GM19328 (cell line): Measurements from ENCODE around the gene HACD1.
"Not testable (repeated sequence)": the region's sequence is repeated elsewhere in the genome, so short reads cannot be mapped to it uniquely, and the experiment has no call there.

Experiments
- ATAC-seq: cut with Tn5 transposase; IDR thresholded peaks from one replicate; pipeline ENCODE4 v1.9.1; 2021; ENCODE audit warnings: mild to moderate bottlenecking, moderate library complexity; ENCODE audit not compliant: unreplicated experiment

Gene HACD1

GRCh38 chr10:17643755-17644484 lies 26.7 kb upstream of the HACD1 start, which contains the start of gene STAM:
Gene STAM, plus strand, starts transcription at chr10:17644151. Its CDS starts 189 bp downstream, at chr10:17644340.
- peak; percentile 87 for ATAC-seq

DNA sequence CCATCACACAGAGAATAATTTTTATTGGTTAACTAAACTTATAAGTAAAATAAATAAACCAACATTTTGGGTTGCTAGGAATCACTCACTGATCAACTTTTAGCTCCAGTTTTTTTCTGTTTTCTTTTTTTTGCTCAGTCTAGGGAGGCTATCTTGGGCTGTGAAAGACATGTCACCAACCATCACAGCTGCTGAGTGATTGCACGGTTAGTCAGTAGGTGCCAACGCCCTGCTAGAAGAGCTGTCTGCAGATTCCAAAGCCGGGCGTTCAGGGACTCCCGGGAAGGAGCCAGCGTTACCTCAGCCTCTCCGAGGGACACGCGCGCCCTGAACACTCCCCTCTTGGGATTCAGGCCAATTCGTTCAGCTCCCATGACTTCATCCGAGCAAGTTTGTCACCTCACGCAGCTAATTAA lies 26.2 kb upstream of the HACD1 start:
- ATAC-seq: peak; percentile 20

DNA sequence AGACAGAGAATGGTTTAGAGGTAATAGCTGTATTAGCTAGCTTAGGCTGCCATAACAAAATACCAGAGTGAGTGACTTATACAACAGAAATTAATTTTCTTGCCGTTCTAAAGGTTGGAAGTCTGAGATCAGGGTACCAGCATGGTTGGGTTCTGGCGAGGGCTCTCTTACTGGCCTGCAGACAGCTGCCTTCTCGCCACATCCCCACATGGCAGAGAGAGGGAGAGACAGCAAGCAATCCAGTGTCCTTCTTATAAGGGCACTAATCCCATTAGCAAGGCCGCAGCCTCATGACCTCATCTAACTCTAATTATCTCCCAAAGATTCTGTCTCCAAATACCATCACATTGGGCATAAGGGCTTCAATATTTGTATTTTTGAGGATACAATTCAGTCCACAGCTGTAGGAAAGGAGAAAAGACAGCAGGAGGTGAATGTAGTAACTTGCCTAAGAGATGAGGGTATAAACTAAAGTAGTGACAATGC lies 23.2 kb upstream of the HACD1 start:
- no peak for ATAC-seq

DNA sequence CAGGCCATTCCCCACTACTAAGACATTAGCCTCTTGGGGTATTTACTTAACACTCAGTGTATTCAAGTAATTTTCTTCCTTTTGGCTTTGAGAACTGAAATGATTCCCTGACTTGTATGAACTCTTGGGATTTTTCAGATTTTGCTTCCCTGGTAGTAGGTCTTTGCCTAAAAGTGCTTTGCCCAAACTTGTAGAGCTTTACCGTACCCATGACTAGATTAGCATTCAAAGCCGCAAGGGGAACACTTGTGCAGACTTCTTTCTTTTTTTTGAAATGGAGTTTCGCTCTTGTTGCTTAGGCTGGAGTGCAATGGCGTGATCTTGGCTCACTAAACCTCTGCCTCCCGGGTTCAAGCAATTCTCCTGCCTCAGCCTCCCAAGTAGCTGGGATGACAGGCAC lies 20.7 kb upstream of the HACD1 start:
- no peak for ATAC-seq

DNA sequence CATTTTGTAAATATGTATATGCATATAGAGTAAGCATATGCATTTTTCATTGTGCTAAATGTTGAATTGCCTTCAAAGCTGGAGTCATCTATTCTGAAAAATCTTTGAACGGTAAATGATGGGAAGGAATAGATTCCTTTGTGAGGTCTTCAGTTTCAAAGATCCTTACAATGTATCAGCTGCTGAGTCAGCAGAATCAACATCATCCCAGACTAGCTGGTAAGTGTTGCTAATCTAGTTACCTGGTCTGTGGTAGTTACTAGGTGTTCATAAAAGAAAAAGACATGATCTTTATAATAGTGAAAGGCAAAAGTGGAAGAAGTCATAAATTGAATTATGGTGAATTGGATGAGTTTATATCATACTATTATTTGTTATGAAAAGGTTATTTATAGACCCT lies 16.2 kb upstream of the HACD1 start:
- no peak for ATAC-seq

- not testable (repeated sequence) for ATAC-seq
These were observed 15.4 kb upstream of the HACD1 start for GRCh38 chr10:17632590-17632989.

DNA sequence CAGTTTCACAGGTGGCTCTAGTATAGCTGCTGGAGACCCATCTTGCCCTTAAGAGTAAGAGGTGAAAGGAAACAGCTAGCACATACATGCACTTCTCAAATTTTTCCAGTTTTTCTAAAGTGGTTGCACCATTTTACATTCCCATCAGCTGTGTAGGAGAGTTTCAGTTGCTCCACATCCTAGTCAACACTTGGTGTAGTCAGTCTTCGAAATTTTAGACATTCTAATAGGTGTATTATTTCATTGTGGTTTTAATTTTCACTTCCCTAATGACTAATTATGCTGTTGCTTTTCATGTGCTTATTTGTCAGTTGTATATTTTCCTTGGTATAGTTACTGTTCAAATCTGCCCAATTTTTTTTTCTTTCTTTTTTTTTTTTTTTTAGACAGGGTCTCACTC lies 9.5 kb upstream of the HACD1 start:
- no peak for ATAC-seq

GRCh38 chr10:17624996-17625395 lies 7.8 kb upstream of the HACD1 start:
- ATAC-seq: no peak

GRCh38 chr10:17622061-17622460 lies 4.9 kb upstream of the HACD1 start:
- no peak for ATAC-seq

DNA sequence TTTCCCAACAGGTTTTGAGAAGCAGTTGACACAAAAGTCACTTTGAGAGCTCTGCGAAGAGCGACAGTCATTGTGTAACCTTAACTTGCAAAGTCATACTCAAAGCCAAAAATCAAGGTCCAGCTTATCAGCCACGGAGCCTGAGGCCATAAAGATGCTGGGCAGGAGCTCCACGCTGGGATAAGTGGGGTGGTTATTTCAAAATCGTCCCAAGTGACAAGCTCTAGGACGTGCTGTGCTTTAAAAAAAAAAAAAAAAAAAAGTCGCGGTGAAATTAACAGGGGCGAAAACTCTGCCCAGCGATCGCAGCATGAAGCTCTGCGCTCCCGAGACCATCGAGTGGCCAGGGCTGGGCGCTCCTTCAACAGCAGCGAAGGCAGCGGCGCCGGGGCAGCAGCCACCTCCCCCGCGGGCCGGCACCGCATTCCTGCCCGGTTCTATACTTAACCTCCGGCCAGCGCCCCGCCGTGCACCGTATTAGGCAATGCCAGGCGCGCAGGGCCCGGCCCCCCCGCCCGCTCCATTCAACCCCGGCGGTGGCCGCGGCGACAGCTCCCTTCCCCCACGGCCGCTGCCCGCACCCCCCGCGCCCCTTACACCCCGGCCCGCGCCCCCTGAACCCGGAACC lies 657 bp downstream of the HACD1 start:
- peak; percentile 20 for ATAC-seq

- no peak for ATAC-seq
These were observed 7.6 kb downstream of the HACD1 start for GRCh38 chr10:17609523-17610079.

GRCh38 chr10:17607603-17608332 lies 9.4 kb downstream of the HACD1 start:
- ATAC-seq: no peak

DNA sequence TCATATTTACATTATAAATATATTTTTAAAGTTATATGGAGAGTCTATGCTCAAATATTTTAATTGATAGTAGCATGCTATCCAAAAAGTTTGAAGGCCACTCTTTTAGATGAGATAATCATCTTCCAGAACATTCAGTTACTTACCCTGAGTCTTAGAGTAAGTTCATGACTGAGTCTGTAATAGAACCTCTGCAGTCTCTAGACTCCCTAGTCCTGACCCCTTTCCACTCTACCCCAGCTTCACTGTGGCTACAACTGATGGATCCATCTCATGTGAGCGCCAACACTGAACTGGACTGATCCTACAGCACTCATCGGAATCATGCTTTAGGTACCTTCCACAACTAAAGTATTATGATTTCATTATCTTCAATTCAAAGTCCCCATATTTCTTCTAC lies 10.1 kb downstream of the HACD1 start:
- ATAC-seq: no peak

- no peak for ATAC-seq
These were observed 10.6 kb downstream of the HACD1 start for GRCh38 chr10:17606547-17607040.

DNA sequence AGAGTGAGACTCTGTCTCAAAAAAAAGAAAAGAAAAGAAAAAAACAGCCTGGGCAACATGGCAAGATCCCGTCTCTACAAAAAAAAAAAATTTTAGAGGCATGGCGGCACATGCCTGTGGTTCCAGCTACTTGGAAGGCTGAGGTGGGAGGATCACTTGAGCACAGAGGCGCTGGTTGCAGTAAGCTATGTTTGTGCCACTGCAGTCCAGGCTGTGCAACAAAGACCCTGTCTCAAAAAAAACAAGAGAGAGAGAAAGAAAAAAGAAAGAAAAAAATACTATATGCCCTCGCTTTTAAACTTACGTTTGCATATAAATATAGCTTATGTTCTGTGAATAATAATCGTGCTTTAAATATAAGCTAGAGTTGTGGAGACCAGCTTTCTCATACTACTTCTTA lies 11.2 kb downstream of the HACD1 start:
- ATAC-seq: no peak

- ATAC-seq: no peak
These were observed 18.1 kb downstream of the HACD1 start for GRCh38 chr10:17599089-17599488.

GRCh38 chr10:17597386-17597785 lies 19.8 kb downstream of the HACD1 start:
- ATAC-seq: no peak

GRCh38 chr10:17590969-17591645 lies 26.1 kb downstream of the HACD1 start:
- ATAC-seq: no peak

DNA sequence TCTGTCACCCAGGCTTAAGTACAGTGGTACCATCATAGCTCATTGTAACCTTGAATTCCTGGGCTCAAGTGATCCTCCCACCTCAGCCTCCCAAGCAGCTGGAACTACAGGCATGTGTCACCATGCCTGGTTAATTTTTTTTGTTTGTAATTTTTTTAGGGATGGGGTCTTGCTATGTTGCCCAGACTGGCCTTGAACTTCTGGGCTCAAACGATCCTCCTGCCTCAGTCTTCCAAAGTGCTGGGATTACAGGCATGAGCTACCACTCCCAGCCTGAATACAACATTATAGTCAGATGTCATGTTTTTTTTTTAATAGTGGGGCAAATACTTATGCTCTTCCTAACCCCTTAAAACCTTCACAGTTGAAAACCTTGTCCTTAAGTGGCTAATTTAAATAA lies 27.9 kb downstream of the HACD1 start:
- ATAC-seq: not testable (repeated sequence)

GRCh38 chr10:17588420-17588819 lies 28.8 kb downstream of the HACD1 start:
- no peak for ATAC-seq

DNA sequence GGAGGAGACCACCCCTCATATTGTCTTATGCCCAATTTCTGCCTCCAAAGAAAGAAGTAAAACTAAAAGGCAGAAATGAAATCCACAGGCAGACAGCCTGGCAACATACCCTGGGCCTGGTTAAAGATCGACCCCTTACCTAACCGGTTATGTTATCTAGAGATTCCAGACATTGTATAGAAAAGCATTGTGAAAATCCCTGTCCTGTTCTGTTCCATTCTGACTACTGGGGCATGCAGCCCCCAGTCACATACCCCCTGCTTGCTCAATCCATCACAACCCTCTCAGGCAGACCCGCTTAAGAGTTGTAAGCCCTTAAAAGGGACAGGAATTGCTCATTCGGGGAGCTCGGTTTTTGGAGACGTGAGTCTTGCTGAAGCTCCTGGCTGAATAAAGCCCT lies 29.9 kb downstream of the HACD1 start:
- not testable (repeated sequence) for ATAC-seq
